ENCODE measurements around the gene CEP72.

- no peak for TF ChIP-seq EZH2phosphoT487 (IDR thresholded peaks at IDR 0.05; ENCODE audit: insufficient read depth, low read depth)
- TF ChIP-seq EZH2 (IDR thresholded peaks at IDR 0.05; ENCODE audit: insufficient read depth, poor library complexity, severe bottlenecking) = no peak
Observed at GRCh38 chr5:580436-580835, 31.7 kb upstream of the CEP72 start.

Measured in GM23248 (cell line).